HepG2 (cell line): ENCODE data around the gene SUB1. TPM values are rescaled to one million over a fixed set of nuclear protein-coding genes. Genes with fewer than 3 reads are reported as not detected.

Experiments used
- ARID2 ChIP-seq: sonication (generic); formaldehyde crosslinking; IDR thresholded peaks from 2 replicates; pipeline ENCODE4 v1.8.1; 2022; ENCODE audit warnings: mild to moderate bottlenecking, missing genetic modification reagents, borderline replicate concordance
- ETV5 ChIP-seq: IDR thresholded peaks from 2 replicates; pipeline ENCODE4 v1.6.1; 2018; ENCODE audit warnings: missing biosample characterization, missing genetic modification reagents, inconsistent platforms, borderline replicate concordance
- LRRFIP1 ChIP-seq: sonication (generic); formaldehyde crosslinking; conservative IDR thresholded peaks from 2 replicates; pipeline ENCODE4 v1.4.0; 2020; ENCODE audit warnings: missing genetic modification reagents
- NRL ChIP-seq: sonication (generic); formaldehyde crosslinking; IDR thresholded peaks from 2 replicates; pipeline ENCODE4 v1.5.0; 2020; ENCODE audit warnings: missing genetic modification reagents, mild to moderate bottlenecking, moderate library complexity, borderline replicate concordance
- PBX3 ChIP-seq: sonication (generic); formaldehyde crosslinking; IDR thresholded peaks from 2 replicates; pipeline ENCODE4 v1.8.1; 2023; ENCODE audit warnings: missing genetic modification reagents, inconsistent platforms, borderline replicate concordance
- TEAD3 ChIP-seq: optimal IDR thresholded peaks from 2 replicates; pipeline ENCODE3; 2016; ENCODE audit warnings: borderline replicate concordance
- ZBTB21 ChIP-seq: sonication (generic); formaldehyde crosslinking; IDR thresholded peaks from 2 replicates; pipeline ENCODE4 v1.4.0; 2020; ENCODE audit warnings: missing genetic modification reagents
- ZNF230 ChIP-seq: sonication (generic); formaldehyde crosslinking; IDR thresholded peaks from 2 replicates; pipeline ENCODE4 v1.4.0; 2020; ENCODE audit warnings: mild to moderate bottlenecking, missing genetic modification reagents
- ZNF275 ChIP-seq: sonication (generic); formaldehyde crosslinking; IDR thresholded peaks from 2 replicates; pipeline ENCODE4 v1.8.0; 2022; ENCODE audit warnings: missing genetic modification reagents, mild to moderate bottlenecking, inconsistent platforms, borderline replicate concordance
- ZNF282 ChIP-seq: fragments of 450-650 bp; IDR thresholded peaks from 2 replicates; pipeline ENCODE4 v1.6.1; 2018; ENCODE audit not compliant: partially characterized antibody
- ZNF317 ChIP-seq: sonication (generic); formaldehyde crosslinking; IDR thresholded peaks from 2 replicates; pipeline ENCODE4 v1.5.0; 2020; ENCODE audit warnings: mild to moderate bottlenecking, missing genetic modification reagents
- polyA plus RNA-seq, 8 experiments: library from polyadenylated mRNA; depleted of rRNA in 3 of 8; stranded (reverse) in 7 of 8; unstranded in 1 of 8; fragments of >200 nt; fragmentation: Illumina TruSeq in 4 of 8; extraction: Trizol in 4 of 8; gene quantifications; 2 replicates each; pipeline versions ENCODE4 v1.2.1 to v1.2.3, GENCODE V29; 2011 to 2016; ENCODE audit warnings: low read depth in 4 of 8, missing spikeins in 1 of 8, mixed read lengths in 1 of 8; ENCODE audit not compliant: insufficient read depth in 1 of 8
- total RNA-seq, 5 experiments: library from RNA; depleted of rRNA; stranded (reverse); fragments of >200 nt; fragmentation: Illumina TruSeq; extraction: Trizol; gene quantifications; 2 replicates each; pipeline ENCODE4 v1.2.3, GENCODE V29; 2016; ENCODE audit warnings: low read depth in 1 of 5
- TF ChIP-seq, protein P1 (sequence below): sonication (generic); formaldehyde crosslinking; IDR thresholded peaks from 2 replicates; pipeline ENCODE4 v1.5.0; 2020; ENCODE audit warnings: missing genetic modification reagents
- TF ChIP-seq, protein P2 (sequence below): sonication (generic); formaldehyde crosslinking; IDR thresholded peaks from 2 replicates; pipeline ENCODE4 v1.5.0; 2020; ENCODE audit warnings: mild to moderate bottlenecking, missing genetic modification reagents, borderline replicate concordance

Gene SUB1
- total and polyA plus RNA-seq, 2 of the 13 experiments (the other 11 are each of a cell fraction or from before 2014, with no cell fraction given) = 182 to 693 TPM

DNA sequence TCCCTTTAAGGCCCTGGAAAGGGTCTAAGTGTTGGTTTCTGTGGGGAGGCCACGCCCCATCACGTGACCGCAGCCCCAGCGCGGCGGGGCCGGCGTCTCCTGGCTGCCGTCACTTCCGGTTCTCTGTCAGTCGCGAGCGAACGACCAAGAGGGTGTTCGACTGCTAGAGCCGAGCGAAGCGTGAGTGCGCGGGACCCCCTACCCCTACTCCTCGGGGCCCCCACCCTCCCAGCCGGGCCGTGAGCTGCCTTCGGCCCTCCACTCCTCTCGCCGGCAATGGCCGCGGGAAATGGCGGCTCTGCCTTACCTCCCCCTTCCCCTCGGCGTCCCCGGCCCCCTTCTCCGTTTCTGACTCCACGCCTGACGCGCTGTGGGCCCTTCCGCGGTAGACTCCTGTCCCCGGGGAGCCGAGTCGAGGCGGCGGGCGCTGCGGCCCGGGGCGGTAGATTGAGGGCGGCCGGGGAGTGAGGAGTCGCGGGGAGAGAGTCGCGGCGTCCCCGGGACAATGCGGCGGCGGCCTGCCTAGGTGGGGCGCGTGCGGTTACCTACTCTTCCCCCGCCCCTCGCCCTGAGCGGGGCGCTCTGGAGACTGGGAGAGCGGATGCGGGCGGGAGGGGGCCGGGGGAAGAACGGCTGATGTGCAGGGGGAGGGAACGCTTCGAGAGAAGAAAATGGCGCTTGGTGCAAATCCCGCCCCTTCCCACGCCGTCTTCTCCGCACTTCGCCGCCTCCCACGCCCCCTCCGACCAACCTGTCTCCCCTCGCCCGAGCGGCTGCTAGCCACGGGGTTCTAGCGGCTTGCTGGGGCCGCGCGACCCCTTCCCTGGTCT is at the start of gene SUB1 (continued):
- TF ChIP-seq ZNF275 = peak; percentile 46; the same call in 1 of the 2 replicates
- TF ChIP-seq ZNF317 (CRISPR knock-in tag) = peak; percentile 43
- TF ChIP-seq, protein P1, sequence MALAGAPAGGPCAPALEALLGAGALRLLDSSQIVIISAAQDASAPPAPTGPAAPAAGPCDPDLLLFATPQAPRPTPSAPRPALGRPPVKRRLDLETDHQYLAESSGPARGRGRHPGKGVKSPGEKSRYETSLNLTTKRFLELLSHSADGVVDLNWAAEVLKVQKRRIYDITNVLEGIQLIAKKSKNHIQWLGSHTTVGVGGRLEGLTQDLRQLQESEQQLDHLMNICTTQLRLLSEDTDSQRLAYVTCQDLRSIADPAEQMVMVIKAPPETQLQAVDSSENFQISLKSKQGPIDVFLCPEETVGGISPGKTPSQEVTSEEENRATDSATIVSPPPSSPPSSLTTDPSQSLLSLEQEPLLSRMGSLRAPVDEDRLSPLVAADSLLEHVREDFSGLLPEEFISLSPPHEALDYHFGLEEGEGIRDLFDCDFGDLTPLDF (CRISPR knock-in tag) = no peak
- no peak for TF ChIP-seq LRRFIP1 (CRISPR knock-in tag)
- TF ChIP-seq NRL = peak; percentile 81; the same call in 1 of the 2 replicates
- no peak for TF ChIP-seq PBX3
- TF ChIP-seq ZBTB21 = no peak
- no peak for TF ChIP-seq ZNF230 (CRISPR knock-in tag)
- TF ChIP-seq, protein P2, sequence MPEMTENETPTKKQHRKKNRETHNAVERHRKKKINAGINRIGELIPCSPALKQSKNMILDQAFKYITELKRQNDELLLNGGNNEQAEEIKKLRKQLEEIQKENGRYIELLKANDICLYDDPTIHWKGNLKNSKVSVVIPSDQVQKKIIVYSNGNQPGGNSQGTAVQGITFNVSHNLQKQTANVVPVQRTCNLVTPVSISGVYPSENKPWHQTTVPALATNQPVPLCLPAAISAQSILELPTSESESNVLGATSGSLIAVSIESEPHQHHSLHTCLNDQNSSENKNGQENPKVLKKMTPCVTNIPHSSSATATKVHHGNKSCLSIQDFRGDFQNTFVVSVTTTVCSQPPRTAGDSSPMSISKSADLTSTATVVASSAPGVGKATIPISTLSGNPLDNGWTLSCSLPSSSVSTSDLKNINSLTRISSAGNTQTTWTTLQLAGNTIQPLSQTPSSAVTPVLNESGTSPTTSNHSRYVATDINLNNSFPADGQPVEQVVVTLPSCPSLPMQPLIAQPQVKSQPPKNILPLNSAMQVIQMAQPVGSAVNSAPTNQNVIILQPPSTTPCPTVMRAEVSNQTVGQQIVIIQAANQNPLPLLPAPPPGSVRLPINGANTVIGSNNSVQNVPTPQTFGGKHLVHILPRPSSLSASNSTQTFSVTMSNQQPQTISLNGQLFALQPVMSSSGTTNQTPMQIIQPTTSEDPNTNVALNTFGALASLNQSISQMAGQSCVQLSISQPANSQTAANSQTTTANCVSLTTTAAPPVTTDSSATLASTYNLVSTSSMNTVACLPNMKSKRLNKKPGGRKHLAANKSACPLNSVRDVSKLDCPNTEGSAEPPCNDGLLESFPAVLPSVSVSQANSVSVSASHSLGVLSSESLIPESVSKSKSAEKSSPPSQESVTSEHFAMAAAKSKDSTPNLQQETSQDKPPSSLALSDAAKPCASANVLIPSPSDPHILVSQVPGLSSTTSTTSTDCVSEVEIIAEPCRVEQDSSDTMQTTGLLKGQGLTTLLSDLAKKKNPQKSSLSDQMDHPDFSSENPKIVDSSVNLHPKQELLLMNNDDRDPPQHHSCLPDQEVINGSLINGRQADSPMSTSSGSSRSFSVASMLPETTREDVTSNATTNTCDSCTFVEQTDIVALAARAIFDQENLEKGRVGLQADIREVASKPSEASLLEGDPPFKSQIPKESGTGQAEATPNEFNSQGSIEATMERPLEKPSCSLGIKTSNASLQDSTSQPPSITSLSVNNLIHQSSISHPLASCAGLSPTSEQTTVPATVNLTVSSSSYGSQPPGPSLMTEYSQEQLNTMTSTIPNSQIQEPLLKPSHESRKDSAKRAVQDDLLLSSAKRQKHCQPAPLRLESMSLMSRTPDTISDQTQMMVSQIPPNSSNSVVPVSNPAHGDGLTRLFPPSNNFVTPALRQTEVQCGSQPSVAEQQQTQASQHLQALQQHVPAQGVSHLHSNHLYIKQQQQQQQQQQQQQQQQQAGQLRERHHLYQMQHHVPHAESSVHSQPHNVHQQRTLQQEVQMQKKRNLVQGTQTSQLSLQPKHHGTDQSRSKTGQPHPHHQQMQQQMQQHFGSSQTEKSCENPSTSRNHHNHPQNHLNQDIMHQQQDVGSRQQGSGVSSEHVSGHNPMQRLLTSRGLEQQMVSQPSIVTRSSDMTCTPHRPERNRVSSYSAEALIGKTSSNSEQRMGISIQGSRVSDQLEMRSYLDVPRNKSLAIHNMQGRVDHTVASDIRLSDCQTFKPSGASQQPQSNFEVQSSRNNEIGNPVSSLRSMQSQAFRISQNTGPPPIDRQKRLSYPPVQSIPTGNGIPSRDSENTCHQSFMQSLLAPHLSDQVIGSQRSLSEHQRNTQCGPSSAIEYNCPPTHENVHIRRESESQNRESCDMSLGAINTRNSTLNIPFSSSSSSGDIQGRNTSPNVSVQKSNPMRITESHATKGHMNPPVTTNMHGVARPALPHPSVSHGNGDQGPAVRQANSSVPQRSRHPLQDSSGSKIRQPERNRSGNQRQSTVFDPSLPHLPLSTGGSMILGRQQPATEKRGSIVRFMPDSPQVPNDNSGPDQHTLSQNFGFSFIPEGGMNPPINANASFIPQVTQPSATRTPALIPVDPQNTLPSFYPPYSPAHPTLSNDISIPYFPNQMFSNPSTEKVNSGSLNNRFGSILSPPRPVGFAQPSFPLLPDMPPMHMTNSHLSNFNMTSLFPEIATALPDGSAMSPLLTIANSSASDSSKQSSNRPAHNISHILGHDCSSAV (CRISPR knock-in tag) = no peak
- no peak for TF ChIP-seq ZNF282
- TF ChIP-seq TEAD3 = peak; percentile 9
- TF ChIP-seq ARID2 (CRISPR knock-in tag) = no peak; the same call in 1 of the 2 replicates
- peak; percentile 84 for TF ChIP-seq ETV5 (CRISPR knock-in tag)
